Epithelial cell of prostate (primary cell): ENCODE data around the gene NLN.
A peak's percentile ranks its signal among the peaks of the same experiment; 100 is the strongest.
"Not testable (repeated sequence)": the region's sequence is repeated elsewhere in the genome, so short reads cannot be mapped to it uniquely, and the experiment has no call there.

Source experiments
- DNase-seq: peaks from one replicate; pipeline ENCODE4 v3.0.0-alpha.2; 2011; ENCODE audit warnings: low read depth, low spot score
- H3K27ac ChIP-seq: fragments of 450-650 bp; 2 replicates; pipeline ENCODE4 v1.5.1; 2017; ENCODE audit warnings: mild to moderate bottlenecking

The NLN gene

GRCh38 chr5:65728218-65728617, 6.2 kb downstream of the NLN start:
- no peak for DNase-seq
- peak overlapping the region; percentile 26 for H3K27ac ChIP-seq

GRCh38 chr5:65730910-65731309, 8.9 kb downstream of the NLN start:
- H3K27ac ChIP-seq: no peak overlapping the region

GRCh38 chr5:65732046-65732445, 10.0 kb downstream of the NLN start:
- H3K27ac ChIP-seq: not testable (repeated sequence)

More at GRCh38 chr5:65730910-65731309, 8.9 kb downstream of the NLN start:
- no peak for DNase-seq

GRCh38 chr5:65734196-65734775, 12.3 kb downstream of the NLN start:
- DNase-seq, H3K27ac ChIP-seq: not testable (repeated sequence)

More at GRCh38 chr5:65732046-65732445, 10.0 kb downstream of the NLN start:
- DNase-seq: not testable (repeated sequence)

GRCh38 chr5:65734921-65735320, 12.9 kb downstream of the NLN start:
- DNase-seq: no peak

DNA sequence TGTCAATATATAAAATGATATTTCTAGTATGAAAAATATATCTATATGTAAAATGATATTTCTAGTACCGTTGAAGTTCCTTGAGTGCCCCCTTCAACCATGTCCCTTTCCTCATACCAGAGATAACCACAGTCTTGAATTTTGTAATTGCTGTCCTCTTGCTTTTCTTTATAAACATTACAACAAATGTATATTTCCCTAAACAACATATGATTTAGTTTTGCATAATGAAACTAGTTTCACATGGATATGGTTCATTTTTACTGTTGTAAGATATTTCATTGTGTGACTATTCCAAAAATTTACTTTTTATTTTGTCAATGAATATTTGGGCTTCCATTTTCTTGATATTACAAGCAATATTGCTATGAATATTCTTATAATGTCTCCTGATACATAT, 14.0 kb downstream of the NLN start:
- H3K27ac ChIP-seq: no peak overlapping the region
- no peak for DNase-seq

More at GRCh38 chr5:65734921-65735320, 12.9 kb downstream of the NLN start:
- H3K27ac ChIP-seq: no peak overlapping the region

DNA sequence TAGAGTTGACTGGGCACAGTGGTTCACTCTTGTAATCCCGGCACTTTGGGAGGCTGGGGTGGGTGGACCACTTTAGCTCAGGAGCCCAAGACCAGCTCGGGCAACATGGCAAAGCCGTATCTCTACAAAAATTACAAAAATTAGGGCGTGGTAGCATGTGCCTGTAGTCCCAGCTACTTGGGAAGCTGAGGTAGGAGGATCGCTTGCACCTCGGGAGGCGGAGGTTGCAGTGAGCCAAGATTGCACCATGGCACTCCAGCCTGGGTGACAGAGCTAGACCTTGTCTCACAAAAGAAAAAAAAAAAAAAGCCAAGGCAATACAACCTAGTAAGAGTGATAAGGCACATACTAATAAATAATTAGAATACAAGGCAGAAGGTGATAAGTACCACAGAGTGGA, 15.8 kb downstream of the NLN start:
- DNase-seq: no peak
- no peak overlapping the region for H3K27ac ChIP-seq

DNA sequence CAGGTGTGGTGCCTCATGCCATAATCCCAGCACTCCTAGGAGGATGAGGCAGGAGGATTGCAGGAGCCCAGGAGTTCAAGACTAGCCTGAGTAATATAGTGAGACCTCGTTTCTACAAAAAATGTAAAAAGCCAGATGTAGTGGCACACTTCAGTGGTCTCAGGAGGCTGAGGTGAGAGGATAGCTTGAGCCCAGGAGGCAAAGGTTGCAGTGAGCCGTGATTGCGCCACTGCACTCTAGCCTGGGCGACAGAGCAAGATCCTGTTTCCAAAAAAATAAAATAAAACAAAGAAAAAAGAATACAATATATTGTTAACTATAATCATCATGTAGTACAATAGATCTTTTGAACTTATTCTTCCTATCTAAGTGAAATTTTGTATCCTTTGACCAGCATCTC, 16.3 kb downstream of the NLN start:
- H3K27ac ChIP-seq: no peak overlapping the region
- DNase-seq: no peak

GRCh38 chr5:65739162-65739561, 17.2 kb downstream of the NLN start:
- DNase-seq: no peak
- H3K27ac ChIP-seq: no peak overlapping the region

- H3K27ac ChIP-seq: peak overlapping the region; percentile 26
- DNase-seq: peak; percentile 27
These were observed 20.7 kb downstream of the NLN start for GRCh38 chr5:65742565-65743231.

DNA sequence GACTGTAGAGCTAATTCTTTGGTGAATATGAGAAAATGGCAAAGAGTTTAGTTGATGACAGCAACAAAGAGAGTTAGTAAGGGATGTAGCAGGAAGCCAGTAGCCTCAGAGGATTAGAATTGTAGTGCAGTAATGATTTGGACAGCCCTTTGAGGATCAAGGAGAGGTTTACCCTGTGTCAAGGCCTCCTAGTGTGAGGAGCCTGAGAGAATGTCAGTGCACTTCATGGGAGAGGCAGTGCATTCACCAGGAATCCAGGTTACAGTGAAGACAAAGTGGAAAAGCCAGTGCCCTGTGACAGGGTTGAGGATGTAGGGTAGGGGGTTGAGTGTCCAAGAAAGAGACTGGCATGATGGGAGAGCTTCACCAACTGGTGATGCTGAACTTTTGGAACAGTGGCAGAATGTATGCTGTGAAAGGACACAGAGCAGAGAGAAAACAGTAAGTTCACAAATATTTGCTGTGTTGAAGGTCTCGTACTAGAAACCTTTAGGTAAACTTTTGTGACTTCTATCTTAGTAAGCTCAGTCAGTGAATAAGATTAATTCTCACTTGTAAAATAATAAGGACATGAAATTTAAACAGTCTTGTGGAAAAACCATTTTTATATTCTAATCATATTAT, 27.3 kb downstream of the NLN start:
- DNase-seq: no peak
- no peak overlapping the region for H3K27ac ChIP-seq

- DNase-seq: no peak
These were observed 28.0 kb downstream of the NLN start for GRCh38 chr5:65749956-65750355.

DNA sequence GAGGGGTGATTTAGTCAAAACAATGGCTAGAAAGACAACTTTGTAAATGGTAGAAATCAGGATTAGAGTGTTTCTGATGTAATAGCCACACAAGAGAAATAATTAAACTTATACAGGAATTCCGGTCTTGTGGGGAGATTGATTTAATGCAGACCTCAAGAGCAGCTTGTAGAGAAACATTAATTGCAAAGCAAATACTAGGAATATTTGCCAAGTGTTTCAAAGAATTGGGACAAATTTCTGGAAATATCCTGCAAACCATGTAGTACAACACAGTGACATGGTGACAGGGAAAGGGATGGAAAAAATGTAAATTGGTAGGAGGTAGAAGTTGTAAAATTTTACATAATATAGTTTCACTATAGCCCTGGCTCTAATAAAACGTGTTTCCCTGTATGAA, 28.9 kb downstream of the NLN start:
- no peak overlapping the region for H3K27ac ChIP-seq
- no peak for DNase-seq

More at GRCh38 chr5:65749956-65750355, 28.0 kb downstream of the NLN start:
- no peak overlapping the region for H3K27ac ChIP-seq

- DNase-seq: no peak
- no peak overlapping the region for H3K27ac ChIP-seq
These were observed 31.2 kb downstream of the NLN start for GRCh38 chr5:65753189-65753588.

GRCh38 chr5:65758546-65759144, 36.6 kb downstream of the NLN start:
- H3K27ac ChIP-seq: no peak overlapping the region
- DNase-seq: no peak

- no peak overlapping the region for H3K27ac ChIP-seq
- no peak for DNase-seq
These were observed 38.7 kb downstream of the NLN start for GRCh38 chr5:65760504-65761275.

DNA sequence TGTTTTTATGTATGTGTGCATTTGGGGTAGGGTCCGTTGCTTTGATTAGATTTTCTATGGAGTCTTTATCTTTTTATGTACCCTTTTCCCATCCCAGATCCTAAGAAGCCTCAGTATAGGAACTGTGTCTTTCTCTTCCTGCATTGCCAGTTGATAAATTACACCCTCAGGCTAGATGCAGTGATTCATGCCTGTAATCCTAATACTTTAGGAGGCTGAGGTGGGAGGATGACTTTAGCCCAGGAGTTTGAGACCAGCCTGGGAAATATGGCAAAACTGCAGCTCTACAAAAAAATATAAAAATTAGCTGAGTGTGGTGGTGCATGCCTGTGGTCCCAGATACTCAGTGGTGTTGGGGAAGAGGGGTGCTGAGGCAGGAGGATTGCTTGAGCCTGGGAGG, 40.2 kb downstream of the NLN start:
- DNase-seq: no peak
- no peak overlapping the region for H3K27ac ChIP-seq

GRCh38 chr5:65765582-65765981, 43.6 kb downstream of the NLN start:
- DNase-seq: no peak
- H3K27ac ChIP-seq: no peak overlapping the region

GRCh38 chr5:65766175-65766574, 44.2 kb downstream of the NLN start:
- DNase-seq: no peak
- H3K27ac ChIP-seq: no peak overlapping the region

DNA sequence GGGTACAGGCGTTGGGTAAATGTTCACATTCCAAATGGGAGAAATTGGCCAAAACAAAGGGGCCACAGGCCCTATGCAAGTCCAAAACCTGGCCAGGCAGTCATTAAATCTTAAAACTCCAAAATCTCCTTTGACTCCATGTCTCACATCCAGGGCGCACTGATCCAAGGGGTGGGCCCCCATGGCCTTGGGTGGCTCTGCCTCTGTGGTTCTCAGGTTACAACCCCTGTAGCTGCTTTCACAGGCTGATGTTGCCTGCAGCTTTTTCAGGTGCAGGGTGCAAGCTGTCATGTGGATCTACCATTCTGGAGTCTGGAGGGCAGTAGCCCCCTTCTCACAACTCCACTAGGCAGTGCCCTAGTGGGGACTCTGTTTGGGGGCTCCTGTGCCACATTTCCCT, 44.8 kb downstream of the NLN start:
- DNase-seq: no peak

More for the DNA sequence above, 44.8 kb downstream of the NLN start:
- no peak overlapping the region for H3K27ac ChIP-seq
